DMS79 (cell line): Measurements from ENCODE around the gene RNF152.
A peak's percentile ranks its signal among the peaks of the same experiment; 100 is the strongest.

ENCODE experiments used
- DNase-seq: peaks from one replicate; lab custom pipeline; 2025; lab: John Stamatoyannopoulos, UW

RNF152 gene

GRCh38 chr18:61854578-61855448, 38.0 kb downstream of the RNF152 start:
- DNase-seq: no peak

DNA sequence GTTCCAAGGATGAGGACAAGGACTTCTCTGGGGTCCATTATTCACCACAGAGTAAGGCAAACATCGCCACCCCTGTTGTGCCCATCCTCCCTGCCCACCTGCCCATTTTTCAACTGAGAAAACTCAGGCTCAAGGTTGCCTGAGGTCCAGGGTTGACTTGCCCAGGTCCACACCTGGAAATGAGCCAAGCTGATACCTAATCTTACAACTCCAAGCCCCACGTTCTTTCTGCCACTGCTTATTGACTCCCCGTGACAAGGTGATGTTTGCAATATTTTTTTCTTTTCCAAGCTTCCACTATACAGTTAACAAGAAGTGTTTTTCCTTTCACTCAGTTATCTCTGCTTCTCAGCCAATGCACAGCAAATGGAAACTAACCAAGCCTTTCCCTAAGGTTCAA, 39.0 kb downstream of the RNF152 start:
- DNase-seq: no peak

DNA sequence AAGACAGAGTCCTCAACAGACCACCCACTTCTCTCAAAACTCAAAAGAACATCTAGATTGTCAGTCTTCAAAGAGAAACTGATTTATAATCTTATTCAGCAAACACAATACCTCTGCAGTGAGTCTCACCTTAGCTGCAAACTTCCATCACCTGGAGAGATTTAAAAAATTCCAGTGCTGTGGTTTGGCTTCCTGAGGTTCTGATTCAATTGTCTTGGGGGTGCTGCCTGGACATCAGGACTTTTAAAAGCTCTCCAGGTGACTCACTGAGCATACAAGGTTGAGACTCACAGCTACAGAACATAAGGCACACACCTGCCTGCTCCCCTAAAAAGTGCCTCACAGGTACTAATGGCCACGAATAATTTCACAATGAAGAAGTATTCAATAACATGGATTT, 40.3 kb downstream of the RNF152 start:
- DNase-seq: no peak

DNA sequence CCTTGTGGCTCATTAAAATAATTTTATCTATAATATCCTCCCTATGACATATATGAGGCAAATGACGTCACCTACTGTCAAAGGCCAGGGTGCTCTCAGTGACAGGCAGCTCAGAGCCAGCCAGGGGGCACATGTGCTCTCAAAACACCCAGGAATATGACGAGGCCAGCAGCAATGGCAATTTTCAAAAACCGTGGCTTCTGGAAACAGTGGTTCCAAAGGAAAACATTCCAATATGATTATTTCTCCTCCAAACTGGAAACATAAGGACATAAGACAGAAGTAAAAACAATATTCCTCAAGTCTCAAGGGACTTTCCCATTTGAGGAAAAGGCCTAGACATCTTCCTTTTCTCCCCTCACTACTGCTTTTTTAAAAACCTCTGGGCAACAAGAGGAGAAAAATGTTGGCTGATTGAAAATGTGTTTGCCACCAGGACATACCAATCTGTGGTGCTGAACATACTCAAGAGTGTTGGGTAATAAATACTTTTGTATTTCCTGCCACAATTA, 40.8 kb downstream of the RNF152 start:
- no peak for DNase-seq

DNA sequence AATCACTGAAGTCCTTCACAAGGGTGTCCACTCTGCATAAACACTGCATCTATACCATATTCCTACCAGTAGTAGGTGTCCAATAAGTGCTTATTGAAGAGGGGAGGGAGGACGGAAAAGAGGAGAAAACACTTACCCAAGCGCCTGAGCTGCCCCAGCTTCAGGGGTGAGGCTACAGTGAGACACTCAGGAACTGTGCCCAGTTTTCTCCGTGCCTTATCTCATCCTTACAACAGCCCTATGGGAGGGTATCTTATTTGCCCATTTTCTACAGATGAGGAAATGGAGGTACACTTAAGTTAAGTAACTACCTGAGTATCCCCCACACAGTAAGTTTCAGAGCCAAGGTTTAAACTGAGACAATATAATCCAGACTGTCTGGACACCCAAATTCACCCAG, 41.5 kb downstream of the RNF152 start:
- no peak for DNase-seq

GRCh38 chr18:61850756-61851155, 42.1 kb downstream of the RNF152 start:
- DNase-seq: no peak

DNA sequence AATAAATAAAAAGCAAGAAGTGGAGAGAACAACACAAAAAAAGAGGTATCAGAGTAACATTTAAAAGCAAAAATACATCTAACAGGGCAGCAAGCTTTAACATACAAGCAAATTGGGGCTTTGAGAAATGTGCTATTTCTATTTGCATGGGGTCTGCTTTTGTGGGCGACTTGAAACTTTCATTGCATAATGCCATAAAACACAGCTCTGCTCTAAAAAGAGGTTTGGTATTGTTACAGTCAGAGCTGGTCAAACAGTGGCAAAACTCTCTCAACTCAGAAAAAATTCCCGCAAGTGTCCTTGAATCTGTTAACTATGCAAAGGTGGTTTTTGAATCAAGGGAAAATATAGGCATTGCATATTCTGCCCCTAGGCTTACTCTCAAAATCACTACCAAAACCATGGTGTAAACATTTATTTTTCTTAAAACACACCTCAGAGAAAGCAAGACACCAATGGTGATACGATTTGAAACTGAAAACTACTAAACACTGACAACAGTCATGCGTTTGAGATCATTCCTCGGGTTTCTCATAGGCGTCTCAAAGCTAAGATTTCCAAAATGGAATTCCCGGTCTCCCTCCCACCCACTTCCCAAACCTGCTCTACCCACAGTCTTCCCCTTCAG, 45.5 kb downstream of the RNF152 start:
- DNase-seq: no peak

DNA sequence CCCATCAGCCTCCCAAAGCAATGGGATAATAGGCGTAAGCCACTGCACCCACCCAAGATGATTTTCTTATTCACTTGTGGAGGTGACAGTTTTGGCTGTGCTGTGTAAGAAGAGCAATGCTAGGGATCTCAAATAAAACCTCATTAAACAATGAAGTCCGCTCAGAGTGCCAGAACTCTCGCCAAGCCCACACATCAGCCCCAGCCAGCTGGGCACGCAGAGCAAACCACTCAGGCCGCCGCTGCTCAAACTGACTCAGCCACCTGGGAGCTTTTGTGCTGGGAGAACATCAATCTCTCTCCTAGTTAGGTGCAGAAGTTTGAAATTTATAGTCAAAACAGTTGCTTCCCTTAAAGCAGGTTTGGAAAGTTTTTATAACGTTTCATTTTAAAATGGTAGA, 47.6 kb downstream of the RNF152 start:
- DNase-seq: no peak

DNA sequence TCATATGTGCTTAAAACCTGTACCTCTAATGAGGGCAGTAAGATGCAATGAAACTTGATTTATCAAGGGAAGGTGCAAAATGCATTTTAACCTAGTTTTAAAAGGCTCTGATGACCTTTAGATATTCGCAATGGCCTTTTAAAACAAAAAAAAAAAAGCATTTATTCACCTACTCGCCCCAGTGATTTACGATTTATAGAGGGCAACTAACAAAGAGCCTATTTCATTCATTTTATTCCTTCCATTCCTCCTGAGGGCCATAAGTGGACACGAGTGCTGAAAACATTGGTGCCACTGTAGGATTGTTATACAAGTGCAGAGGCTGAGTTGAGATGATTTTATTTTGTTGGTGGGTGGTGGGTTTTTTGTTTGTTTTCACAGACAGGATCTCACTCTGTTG, 48.1 kb downstream of the RNF152 start:
- no peak for DNase-seq

GRCh38 chr18:61842146-61842545, 50.7 kb downstream of the RNF152 start:
- no peak for DNase-seq

- no peak for DNase-seq
Measured at GRCh38 chr18:61841706-61842105, 51.1 kb downstream of the RNF152 start.

- DNase-seq: no peak
Measured at GRCh38 chr18:61840324-61840723, 52.5 kb downstream of the RNF152 start.

- DNase-seq: no peak
Measured at GRCh38 chr18:61838521-61838920, 54.3 kb downstream of the RNF152 start.

GRCh38 chr18:61833978-61834377, 58.8 kb downstream of the RNF152 start:
- no peak for DNase-seq

DNA sequence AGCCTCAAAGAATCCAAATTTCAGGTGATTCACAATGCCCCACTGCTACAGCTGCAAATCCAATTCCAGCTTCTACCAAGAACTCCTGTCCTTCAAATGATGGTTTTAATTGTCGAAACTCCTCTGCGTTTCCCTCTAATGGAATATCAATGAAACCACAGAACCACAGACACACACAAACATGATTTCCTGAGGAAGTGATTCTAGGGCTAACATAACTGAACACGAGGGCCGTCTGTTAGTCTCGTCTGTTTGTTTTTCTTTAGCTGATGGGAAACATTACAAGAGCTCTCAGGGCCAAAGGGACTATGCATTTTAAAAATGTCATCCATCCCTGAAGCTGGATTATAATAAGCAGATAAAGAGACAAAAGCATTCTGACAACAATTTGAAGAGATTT, 59.4 kb downstream of the RNF152 start:
- DNase-seq: peak; percentile 28

DNA sequence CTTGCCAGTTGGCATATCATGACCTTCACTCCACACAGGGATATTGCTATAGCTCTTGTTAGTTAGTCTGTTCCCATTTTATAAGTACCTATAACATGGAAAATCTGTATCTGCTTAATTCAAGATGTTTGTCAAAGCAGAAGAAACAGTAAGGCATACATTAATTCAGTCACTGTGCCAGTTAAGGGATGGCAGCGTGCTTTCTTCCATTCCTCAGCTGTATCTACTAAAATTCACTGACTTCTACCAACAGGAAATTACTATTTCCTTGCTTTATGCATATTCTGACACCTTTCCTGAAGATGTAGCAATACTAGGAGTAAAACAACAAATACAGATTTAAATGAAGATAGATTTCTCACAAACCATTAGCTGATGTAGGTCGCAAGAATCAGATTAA, 59.9 kb downstream of the RNF152 start:
- no peak for DNase-seq

GRCh38 chr18:61831071-61831470, 61.7 kb downstream of the RNF152 start:
- peak; percentile 60 for DNase-seq

- no peak for DNase-seq
Measured at GRCh38 chr18:61829108-61829507, 63.7 kb downstream of the RNF152 start.

DNA sequence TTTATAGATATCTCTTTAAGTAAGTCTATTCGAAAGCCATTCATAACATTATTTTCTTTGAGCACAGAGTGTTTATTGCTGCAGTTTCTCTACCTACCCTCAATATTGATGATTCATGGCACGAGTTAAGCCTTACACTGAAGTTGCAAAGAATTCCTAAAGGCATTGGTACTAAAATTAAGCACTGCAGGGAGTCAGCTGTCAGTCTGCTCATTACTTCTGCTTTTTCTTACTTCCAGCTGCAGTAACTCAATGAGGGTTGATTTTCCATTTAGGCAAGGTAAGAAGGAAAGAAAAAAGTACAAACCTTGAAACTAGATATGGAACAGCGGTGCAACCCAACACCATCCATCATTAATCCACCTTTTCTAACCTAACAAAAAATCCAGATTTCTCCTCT, 65.2 kb downstream of the RNF152 start:
- no peak for DNase-seq

- no peak for DNase-seq
Measured at GRCh38 chr18:61825386-61825785, 67.4 kb downstream of the RNF152 start.

DNA sequence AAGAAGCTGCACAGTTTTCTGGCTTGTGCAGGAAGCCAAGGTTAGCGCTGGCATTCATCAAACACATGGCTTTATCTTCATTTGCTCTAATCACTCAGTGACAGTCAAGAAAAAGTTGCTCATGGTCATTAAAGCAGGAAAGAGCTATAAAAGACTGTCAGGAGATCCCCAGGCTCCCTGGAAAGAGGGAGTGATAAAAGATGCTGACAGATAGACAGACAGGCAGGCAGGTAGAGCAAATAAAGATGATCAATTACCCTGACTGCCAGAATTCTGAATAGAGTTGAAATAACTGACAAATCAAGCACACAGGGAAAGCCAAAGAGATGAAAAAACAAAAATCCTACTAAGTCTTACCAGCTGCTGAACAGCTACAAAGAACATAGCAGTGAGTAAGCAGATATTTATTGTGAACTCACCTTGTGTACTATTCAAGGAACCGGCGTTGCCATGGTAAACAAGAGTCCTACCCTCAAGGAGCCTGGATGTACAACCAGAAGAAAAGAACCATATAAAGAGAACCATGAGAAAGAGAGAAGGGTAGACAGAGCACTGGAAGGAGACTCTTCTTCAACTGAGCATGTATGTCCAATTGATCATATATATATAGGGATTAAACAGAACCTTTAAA, 68.0 kb downstream of the RNF152 start:
- no peak for DNase-seq

GRCh38 chr18:61823595-61823994, 69.2 kb downstream of the RNF152 start:
- no peak for DNase-seq

DNA sequence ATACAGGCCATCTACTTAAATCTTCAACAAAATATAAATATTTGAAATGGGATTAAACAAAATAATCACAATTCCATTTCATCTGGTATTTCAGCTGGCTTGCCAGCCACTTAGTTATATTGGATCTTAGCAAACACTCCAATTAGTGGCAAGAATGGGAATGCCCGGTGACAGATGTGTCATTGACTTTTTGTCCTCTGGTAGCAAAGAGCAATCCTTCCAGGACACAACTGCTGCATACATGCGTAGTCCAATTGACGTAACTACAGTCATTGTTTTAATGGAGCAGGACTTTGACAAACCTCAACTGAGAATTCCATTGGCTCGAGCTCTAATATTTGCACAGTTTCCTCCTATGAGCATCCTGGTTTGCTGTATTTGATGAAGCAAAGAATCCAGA, 69.9 kb downstream of the RNF152 start:
- DNase-seq: no peak
